Panc1 (cell line): ENCODE results near the gene EME1. TPM values are rescaled to one million over a fixed set of nuclear protein-coding genes. Genes with fewer than 3 reads are reported as not detected.
A peak's percentile ranks its signal among the peaks of the same experiment; 100 is the strongest.

Experiments used
- ATAC-seq: fragments of 200-7000 bp; cut with Tn5 transposase; 2 replicates; pipeline ENCODE4 v1.9.1; 2020; ENCODE audit warnings: mild to moderate bottlenecking, moderate library complexity
- BruUV-seq: library from RNA; stranded (reverse); fragments of 400-500 nt; replicated peaks from 2 replicates; lab custom pipeline; 2021; lab: Mats Ljungman, UMichigan
- CTCF ChIA-PET: fragments of 300-600 bp; sonication (Branson Sonifier 250); formaldehyde crosslinking; loops from one replicate; lab custom pipeline; 2022; ENCODE audit warnings: antibody characterized with exemption; lab: Charles Lee
- POLR2A ChIA-PET: fragments of 300-600 bp; sonication (Branson Sonifier 250); formaldehyde crosslinking; loops from one replicate; lab custom pipeline; 2022; ENCODE audit warnings: antibody characterized with exemption; lab: Charles Lee
- DNase-seq: peaks from one replicate; pipeline ENCODE4 v3.0.0-alpha.2; 2010; ENCODE audit warnings: low read depth, low spot score
- H3K27ac ChIP-seq: 2 replicates; pipeline ENCODE4 v1.5.1; 2011; ENCODE audit warnings: mild to moderate bottlenecking, low read length, inconsistent platforms
- H3K27me3 ChIP-seq: fragments of 200-500 bp; sonication (Bioruptor generic); 2 replicates; pipeline ENCODE4 v1.6.0; 2014; ENCODE audit warnings: low read length, inconsistent platforms; ENCODE audit not compliant: control insufficient read depth, insufficient read depth
- H3K36me3 ChIP-seq: fragments of 200-500 bp; sonication (Bioruptor generic); 2 replicates; pipeline ENCODE4 v1.5.1; 2014; ENCODE audit warnings: inconsistent platforms, mild to moderate bottlenecking, low read length, moderate library complexity; ENCODE audit not compliant: control insufficient read depth, insufficient read depth
- H3K4me1 ChIP-seq: 2 replicates; pipeline ENCODE4 v1.5.1; 2011; ENCODE audit warnings: inconsistent platforms, mild to moderate bottlenecking, low read length, moderate library complexity; ENCODE audit not compliant: control insufficient read depth, insufficient read depth
- H3K4me3 ChIP-seq, 2 experiments: 2 replicates each; pipeline ENCODE4 v1.5.1; 2011 to 2012; ENCODE audit warnings: low read depth in 2 of 2, low read length in 2 of 2, mild to moderate bottlenecking in 2 of 2, inconsistent platforms in 1 of 2, moderate library complexity in 1 of 2
- H3K9me3 ChIP-seq: fragments of 200-500 bp; sonication (Bioruptor generic); 2 replicates; pipeline ENCODE4 v1.5.1; 2014; ENCODE audit warnings: low read depth, mild to moderate bottlenecking, inconsistent platforms, low read length, moderate library complexity; ENCODE audit not compliant: control insufficient read depth, insufficient read depth
- CTCF ChIP-seq: fragments of 450-650 bp; IDR thresholded peaks from 2 replicates; pipeline ENCODE4 v1.5.1; 2017; ENCODE audit warnings: mild to moderate bottlenecking
- POLR2AphosphoS5 ChIP-seq: IDR thresholded peaks from 2 replicates; pipeline ENCODE4 v1.6.1; 2012; ENCODE audit warnings: mild to moderate bottlenecking, low read depth, low read length, moderate library complexity
- SIN3A ChIP-seq: IDR thresholded peaks from 2 replicates; pipeline ENCODE4 v1.6.1; 2012; ENCODE audit warnings: low read depth, mild to moderate bottlenecking, low read length, moderate library complexity, borderline replicate concordance; ENCODE audit not compliant: insufficient read depth
- TCF7L2 ChIP-seq: IDR thresholded peaks from 2 replicates; pipeline ENCODE4 v1.6.1; 2011; ENCODE audit warnings: mild to moderate bottlenecking, low read depth, low read length, inconsistent platforms
- in situ Hi-C: cut with HindIII; loops from 2 replicates; pipeline ENCODE4 v1.10.0; 2016; ENCODE audit warnings: low sequenced_read_pairs, low pct_unique_long_range_greater_than_20kb
- intact Hi-C: fragments of 100-400 bp; cut with micrococcal nuclease; formaldehyde crosslinking; loops from one replicate; pipeline ENCODE4 v1.10.0; 2022; ENCODE audit not compliant: unreplicated experiment
- total RNA-seq: library from RNA; stranded (reverse); gene quantifications from one replicate; pipeline ENCODE4 v1.2.1, GENCODE V29; 2021; ENCODE audit not compliant: unreplicated experiment
- TF ChIP-seq, protein P1 (sequence below), 2 experiments: IDR thresholded peaks; 2 replicates each; pipeline ENCODE4 v1.6.1; 2011 to 2012; ENCODE audit warnings: low read depth in 2 of 2, control low read depth in 1 of 2, low read length in 1 of 2, mild to moderate bottlenecking in 1 of 2, moderate library complexity in 1 of 2; ENCODE audit not compliant: insufficient read depth in 1 of 2

EME1 gene
- total RNA-seq, 1 experiment from 2014 or later = 15.3 TPM

DNA sequence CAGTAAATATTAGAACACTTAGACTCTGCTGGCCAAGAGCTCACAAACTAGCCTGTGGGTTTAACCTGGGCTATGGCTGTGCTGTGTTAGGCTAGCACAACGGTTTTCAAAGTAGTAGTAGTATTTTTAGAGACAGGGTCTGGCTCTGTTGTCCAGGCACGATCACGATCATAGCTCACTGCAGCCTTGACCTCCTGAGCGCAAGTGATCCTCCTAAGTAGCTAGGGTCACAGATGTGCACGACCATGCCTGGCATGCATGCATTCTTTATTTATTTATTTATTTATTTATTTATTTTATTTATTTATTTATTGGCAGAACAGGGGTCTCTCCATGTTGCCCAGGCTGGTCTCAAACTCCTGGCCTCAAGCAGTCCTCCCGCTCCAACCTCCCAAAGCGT, 10.4 kb upstream of the EME1 start:
- ChIA-PET CTCF (interaction anchor here (0.6 to 2.6 kb wide), 6 partner anchors 8 to 117 kb away, joined by 3 to 21 read pairs (median 8); partner anchors contain the start of genes EME1, LRRC59 and MRPL27), POLR2A (interaction anchor here (0.5 to 0.6 kb wide), 4 partner anchors 19 to 69 kb away, joined by 3 to 11 read pairs (median 4); no protein-coding TSS in a partner anchor)
- no peaks in the 10 kb centered on the region for H3K9me3 ChIP-seq
- in situ Hi-C loops (no loop called here), intact Hi-C loops (no loop called here)
- no peak overlapping the region for H3K27ac ChIP-seq
- DNase-seq (no peak), ATAC-seq (no peak)
- no peak overlapping the region for H3K4me3 ChIP-seq
- no peaks in the 10 kb centered on the region for H3K27me3 ChIP-seq
- H3K4me1 ChIP-seq = peaks cover 7% of the 10 kb centered on the region; the same call in 1 of the 2 replicates
- peaks cover under 1% of the 10 kb centered on the region; the same call in 1 of the 2 replicates for H3K36me3 ChIP-seq
- TF ChIP-seq POLR2AphosphoS5 (no peak), SIN3A (no peak), CTCF (no peak), TCF7L2 (no peak)
- TF ChIP-seq, protein P1, sequence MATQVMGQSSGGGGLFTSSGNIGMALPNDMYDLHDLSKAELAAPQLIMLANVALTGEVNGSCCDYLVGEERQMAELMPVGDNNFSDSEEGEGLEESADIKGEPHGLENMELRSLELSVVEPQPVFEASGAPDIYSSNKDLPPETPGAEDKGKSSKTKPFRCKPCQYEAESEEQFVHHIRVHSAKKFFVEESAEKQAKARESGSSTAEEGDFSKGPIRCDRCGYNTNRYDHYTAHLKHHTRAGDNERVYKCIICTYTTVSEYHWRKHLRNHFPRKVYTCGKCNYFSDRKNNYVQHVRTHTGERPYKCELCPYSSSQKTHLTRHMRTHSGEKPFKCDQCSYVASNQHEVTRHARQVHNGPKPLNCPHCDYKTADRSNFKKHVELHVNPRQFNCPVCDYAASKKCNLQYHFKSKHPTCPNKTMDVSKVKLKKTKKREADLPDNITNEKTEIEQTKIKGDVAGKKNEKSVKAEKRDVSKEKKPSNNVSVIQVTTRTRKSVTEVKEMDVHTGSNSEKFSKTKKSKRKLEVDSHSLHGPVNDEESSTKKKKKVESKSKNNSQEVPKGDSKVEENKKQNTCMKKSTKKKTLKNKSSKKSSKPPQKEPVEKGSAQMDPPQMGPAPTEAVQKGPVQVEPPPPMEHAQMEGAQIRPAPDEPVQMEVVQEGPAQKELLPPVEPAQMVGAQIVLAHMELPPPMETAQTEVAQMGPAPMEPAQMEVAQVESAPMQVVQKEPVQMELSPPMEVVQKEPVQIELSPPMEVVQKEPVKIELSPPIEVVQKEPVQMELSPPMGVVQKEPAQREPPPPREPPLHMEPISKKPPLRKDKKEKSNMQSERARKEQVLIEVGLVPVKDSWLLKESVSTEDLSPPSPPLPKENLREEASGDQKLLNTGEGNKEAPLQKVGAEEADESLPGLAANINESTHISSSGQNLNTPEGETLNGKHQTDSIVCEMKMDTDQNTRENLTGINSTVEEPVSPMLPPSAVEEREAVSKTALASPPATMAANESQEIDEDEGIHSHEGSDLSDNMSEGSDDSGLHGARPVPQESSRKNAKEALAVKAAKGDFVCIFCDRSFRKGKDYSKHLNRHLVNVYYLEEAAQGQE (IDR thresholded peaks at IDR 0.05; ENCODE audit: insufficient read depth in 1 of 2, low read depth in 2 of 2, low read length in 1 of 2) = no peak
- no TSS peak for BruUV-seq

GRCh38 chr17:50363217-50364060, 9.6 kb upstream of the EME1 start:
- POLR2A ChIA-PET = interaction anchor here (0.6 kb wide), 2 partner anchors 25 to 64 kb away, joined by 4 to 11 read pairs; no protein-coding TSS in a partner anchor
- in situ Hi-C loops = no loop called here
- no TSS peak for BruUV-seq
- Histone ChIP-seq H3K27ac (no peak overlapping the region), H3K27me3 (no peaks in the 10 kb centered on the region), H3K4me3 (no peak overlapping the region), H3K36me3 (peaks cover 8% of the 10 kb centered on the region), H3K4me1 (peaks cover 7% of the 10 kb centered on the region; the same call in 1 of the 2 replicates), H3K9me3 (no peaks in the 10 kb centered on the region)
- intact Hi-C loops = no loop called here
- TF ChIP-seq POLR2AphosphoS5 = peak; percentile 27; the same call in 1 of the 2 replicates
- TF ChIP-seq, protein P1 (IDR thresholded peaks at IDR 0.05; ENCODE audit: insufficient read depth in 1 of 2, low read depth in 2 of 2, low read length in 1 of 2) = no peak
- no peak for DNase-seq
- CTCF ChIA-PET = interaction anchor here (0.7 to 0.8 kb wide), 2 partner anchors 9 to 12 kb away, joined by 8 read pairs; partner anchors contain the start of genes EME1 and MRPL27
- ATAC-seq = peak; percentile 22
